DMS 273 (cell line): Measurements from ENCODE around the gene ECHS1.
A peak's percentile ranks its signal among the peaks of the same experiment; 100 is the strongest.

Source experiments
- DNase-seq: peaks from one replicate; lab custom pipeline; 2025; ENCODE audit not compliant: unreplicated experiment; lab: John Stamatoyannopoulos, UW

ECHS1 gene

GRCh38 chr10:133359554-133359971 lies 13.6 kb downstream of the ECHS1 start:
- DNase-seq = peak; percentile 29

- no peak for DNase-seq
Measured at GRCh38 chr10:133358925-133359310, 14.2 kb downstream of the ECHS1 start.

- no peak for DNase-seq
Measured at GRCh38 chr10:133358162-133358924, 14.8 kb downstream of the ECHS1 start.

GRCh38 chr10:133357285-133358161 lies 15.6 kb downstream of the ECHS1 start, which contains the start of gene FUOM:
Gene FUOM (minus strand): TSS chr10:133358019. CDS start chr10:133358007, 12 bp downstream.
- peak; percentile 76 for DNase-seq

GRCh38 chr10:133356549-133357284 lies 16.4 kb downstream of the ECHS1 start:
- peak; percentile 40 for DNase-seq

GRCh38 chr10:133355991-133356390 lies 17.2 kb downstream of the ECHS1 start:
- no peak for DNase-seq

- no peak for DNase-seq
Measured at GRCh38 chr10:133355266-133355665, 17.9 kb downstream of the ECHS1 start.

GRCh38 chr10:133354672-133355240 lies 18.4 kb downstream of the ECHS1 start:
- DNase-seq = no peak

GRCh38 chr10:133353988-133354605 lies 19.1 kb downstream of the ECHS1 start:
- DNase-seq = no peak

- peak; percentile 16 for DNase-seq
Measured at GRCh38 chr10:133353202-133353959, 19.8 kb downstream of the ECHS1 start.

GRCh38 chr10:133351408-133352318 lies 21.5 kb downstream of the ECHS1 start:
- peak; percentile 17 for DNase-seq

GRCh38 chr10:133350950-133351329 lies 22.2 kb downstream of the ECHS1 start:
- no peak for DNase-seq

GRCh38 chr10:133350283-133350949 lies 22.7 kb downstream of the ECHS1 start:
- no peak for DNase-seq

- no peak for DNase-seq
Measured at GRCh38 chr10:133349577-133350011, 23.6 kb downstream of the ECHS1 start.

GRCh38 chr10:133349160-133349568 lies 24.0 kb downstream of the ECHS1 start:
- DNase-seq = no peak

GRCh38 chr10:133347710-133348517 lies 25.2 kb downstream of the ECHS1 start:
- DNase-seq = no peak

- no peak for DNase-seq
Measured at GRCh38 chr10:133346413-133346812, 26.7 kb downstream of the ECHS1 start.
